Left cardiac atrium (tissue), 4 donors: Measurements from ENCODE around the gene PPP6R2. TPM values are rescaled to one million over a fixed set of nuclear protein-coding genes. Genes with fewer than 3 reads are reported as not detected.

ENCODE experiments used
- ATAC-seq, 2 donors: fragments of 200-7000 bp; cut with Tn5 transposase; one replicate each; pipeline ENCODE4 v1.9.1; 2020; ENCODE audit warnings: mild to moderate bottlenecking in 2 of 2, moderate library complexity in 2 of 2
- DNase-seq: peaks from one replicate; pipeline ENCODE4 v3.0.0-alpha.2; 2020
- intact Hi-C, 2 donors: fragments of 100-400 bp; cut with DNase I; formaldehyde crosslinking; loops; one replicate each; pipeline versions ENCODE4 v1.14.1 to v1.15.1; 2022 to 2023
- total RNA-seq, 2 donors: library from RNA; stranded (reverse); fragmentation: NEBNext Ultra II Directional; extraction: Animal tissue kit (Norgen Biotek cat#: 25700); gene quantifications; one replicate each; pipeline ENCODE4 v1.2.1, GENCODE V29; 2021
- donor health status: DM: no; HTN: yes; CAD: no.
- donor health status: DM: no; HTN: yes; CAD: no; lungs with severe emphysema.
- donor health status: DM: yes; HTN: yes; CAD: no.
- donor health status: Dilated cardiomyopathy.

The PPP6R2 gene
- total RNA-seq, 2 donors from 2014 or later: 40.6 to 46.2 TPM

DNA sequence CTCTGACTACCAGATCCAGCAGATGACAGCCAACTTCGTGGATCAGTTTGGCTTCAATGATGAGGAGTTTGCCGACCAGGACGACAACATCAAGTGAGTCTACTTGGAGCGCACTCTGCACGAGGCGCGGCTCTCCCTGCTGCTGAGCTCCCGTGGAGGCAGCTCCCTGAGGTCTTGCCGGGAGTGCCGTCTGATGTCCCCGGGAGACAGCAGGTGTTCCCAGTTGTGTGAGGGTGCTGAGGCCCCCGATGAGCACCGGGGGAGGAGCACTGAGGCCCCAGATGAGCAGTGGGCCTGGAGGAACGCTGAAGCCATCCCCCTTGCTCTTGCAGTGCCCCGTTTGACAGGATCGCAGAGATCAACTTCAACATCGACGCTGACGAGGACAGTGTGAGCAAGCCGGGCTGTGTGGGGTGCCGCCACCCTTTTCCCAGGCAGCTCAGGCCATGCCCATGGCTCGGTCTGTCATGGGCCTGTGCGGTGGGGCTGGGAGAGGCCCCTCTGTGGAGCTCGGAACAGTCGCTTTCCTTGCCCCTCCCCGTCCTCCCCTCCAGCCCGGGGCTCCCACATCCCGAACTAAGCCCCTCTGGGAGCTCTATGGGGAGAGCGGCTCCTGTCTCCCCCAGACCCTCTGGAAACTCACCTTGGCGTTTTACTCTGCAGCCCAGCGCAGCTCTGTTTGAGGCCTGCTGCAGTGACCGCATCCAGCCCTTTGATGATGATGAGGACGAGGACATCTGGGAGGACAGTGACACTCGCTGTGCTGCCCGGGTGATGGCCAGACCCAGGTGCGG lies 94.6 kb downstream of the PPP6R2 start:
- intact Hi-C loops: no loop called here
- no peak for ATAC-seq
- DNase-seq: no peak

- DNase-seq: peak; percentile 23
- ATAC-seq: no peak
- intact Hi-C loops: no loop called here
Observed at GRCh38 chr22:50438305-50439275, 95.5 kb downstream of the PPP6R2 start.

DNA sequence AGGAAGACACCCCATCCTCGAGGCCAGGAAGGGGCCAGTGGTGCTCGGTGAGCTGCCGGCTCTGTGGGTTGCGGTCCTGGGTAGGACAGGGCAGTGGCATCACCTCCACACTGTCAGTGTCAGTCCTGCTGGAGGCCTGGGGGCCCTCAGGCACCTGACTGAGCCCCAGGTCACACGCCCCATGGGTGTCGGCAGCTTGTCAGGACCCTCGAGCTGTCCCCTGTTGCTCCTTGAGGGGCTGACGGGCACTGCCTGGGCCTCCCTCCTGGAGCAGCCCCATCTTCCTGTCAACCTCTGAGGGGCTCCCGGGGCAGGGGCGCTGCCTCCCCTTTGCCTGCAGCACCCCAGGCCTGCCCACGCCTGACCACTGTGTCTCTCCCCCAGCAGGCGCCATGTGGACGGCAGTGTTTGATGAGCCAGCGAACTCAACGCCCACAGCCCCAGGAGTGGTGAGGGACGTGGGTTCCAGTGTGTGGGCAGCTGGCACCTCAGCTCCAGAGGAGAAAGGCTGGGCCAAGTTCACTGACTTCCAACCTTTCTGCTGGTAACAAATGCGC lies 96.3 kb downstream of the PPP6R2 start:
- intact Hi-C loops: no loop called here
- ATAC-seq: no peak
- peak; percentile 23 for DNase-seq

GRCh38 chr22:50439871-50440331 lies 96.8 kb downstream of the PPP6R2 start:
- intact Hi-C loops: no loop called here
- DNase-seq: peak; percentile 20

GRCh38 chr22:50440544-50441249 lies 97.6 kb downstream of the PPP6R2 start:
- peak; percentile 23 for DNase-seq
- ATAC-seq: no peak
- intact Hi-C loops: no loop called here

More at GRCh38 chr22:50439871-50440331, 96.8 kb downstream of the PPP6R2 start:
- no peak for ATAC-seq

DNA sequence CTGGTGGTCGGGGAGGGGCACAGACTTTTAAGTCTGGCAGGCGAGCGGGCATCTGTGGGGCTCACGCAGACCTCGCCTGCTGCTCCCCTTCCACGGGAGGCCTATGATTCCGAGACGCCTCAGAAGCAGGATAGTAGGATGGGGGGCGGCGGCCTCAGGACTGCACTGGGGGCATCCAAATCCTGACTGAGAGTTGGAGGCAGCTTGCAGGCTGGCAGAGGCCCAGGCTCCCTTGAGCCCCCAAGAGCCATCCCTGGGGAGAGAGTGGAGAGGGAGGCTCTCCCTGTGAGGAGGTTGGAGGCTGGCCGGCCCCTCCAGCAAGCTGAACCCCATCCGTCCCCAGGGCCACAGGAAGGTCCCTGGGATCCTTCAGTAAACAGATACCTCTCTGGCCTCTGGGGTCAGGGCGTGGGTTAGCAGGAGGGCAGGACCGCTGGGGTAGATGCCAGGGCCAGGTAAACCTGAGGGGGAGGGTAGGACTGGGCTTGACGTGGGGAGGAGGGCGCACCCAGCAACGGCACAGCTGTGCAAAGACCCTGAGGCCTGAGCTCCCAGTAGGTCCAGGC lies 98.4 kb downstream of the PPP6R2 start:
- DNase-seq: peak; percentile 29
- no peak for ATAC-seq
- intact Hi-C loops: no loop called here

- DNase-seq: no peak
- intact Hi-C loops: no loop called here
- ATAC-seq: no peak
Observed at GRCh38 chr22:50443197-50443596, 100.1 kb downstream of the PPP6R2 start.

DNA sequence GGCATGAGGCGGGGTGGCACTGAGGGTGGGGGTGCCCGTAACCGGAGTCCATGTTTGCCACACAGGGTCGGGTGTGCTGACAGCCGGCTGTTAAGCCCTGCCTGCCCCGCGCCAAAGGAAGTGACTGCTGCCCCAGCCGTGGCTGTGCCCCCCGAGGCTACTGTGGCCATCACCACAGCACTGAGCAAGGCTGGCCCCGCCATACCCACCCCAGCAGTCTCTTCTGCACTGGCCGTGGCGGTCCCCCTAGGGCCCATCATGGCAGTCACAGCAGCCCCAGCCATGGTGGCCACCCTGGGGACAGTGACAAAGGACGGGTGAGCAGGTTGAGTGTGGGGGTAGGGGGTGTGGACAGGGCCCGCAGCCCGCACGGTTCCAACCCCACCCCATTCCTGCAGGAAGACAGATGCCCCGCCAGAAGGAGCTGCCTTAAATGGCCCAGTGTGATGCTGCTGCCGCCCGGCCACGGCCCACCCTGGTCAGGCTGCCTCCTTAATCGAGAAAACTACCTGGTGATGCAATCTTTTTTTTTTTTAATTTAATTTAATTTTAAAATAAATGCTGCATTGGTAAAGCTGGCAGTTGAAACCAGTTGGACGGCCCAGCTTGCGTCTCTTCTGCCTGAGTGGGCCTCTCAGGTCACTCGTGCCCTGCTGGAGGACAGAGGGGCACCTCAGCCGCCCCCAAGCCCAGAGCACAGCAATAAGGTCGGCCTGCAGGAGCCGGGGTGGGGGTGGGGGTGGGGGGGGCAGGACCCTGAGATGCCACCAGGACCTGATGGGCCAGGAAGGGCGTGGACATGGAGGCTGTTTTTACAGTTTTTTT lies 100.9 kb downstream of the PPP6R2 start:
- intact Hi-C loops: no loop called here
- DNase-seq: no peak
- ATAC-seq: no peak

- ATAC-seq: no peak
- intact Hi-C loops: no loop called here
- no peak for DNase-seq
Observed at GRCh38 chr22:50444663-50445062, 101.5 kb downstream of the PPP6R2 start.

DNA sequence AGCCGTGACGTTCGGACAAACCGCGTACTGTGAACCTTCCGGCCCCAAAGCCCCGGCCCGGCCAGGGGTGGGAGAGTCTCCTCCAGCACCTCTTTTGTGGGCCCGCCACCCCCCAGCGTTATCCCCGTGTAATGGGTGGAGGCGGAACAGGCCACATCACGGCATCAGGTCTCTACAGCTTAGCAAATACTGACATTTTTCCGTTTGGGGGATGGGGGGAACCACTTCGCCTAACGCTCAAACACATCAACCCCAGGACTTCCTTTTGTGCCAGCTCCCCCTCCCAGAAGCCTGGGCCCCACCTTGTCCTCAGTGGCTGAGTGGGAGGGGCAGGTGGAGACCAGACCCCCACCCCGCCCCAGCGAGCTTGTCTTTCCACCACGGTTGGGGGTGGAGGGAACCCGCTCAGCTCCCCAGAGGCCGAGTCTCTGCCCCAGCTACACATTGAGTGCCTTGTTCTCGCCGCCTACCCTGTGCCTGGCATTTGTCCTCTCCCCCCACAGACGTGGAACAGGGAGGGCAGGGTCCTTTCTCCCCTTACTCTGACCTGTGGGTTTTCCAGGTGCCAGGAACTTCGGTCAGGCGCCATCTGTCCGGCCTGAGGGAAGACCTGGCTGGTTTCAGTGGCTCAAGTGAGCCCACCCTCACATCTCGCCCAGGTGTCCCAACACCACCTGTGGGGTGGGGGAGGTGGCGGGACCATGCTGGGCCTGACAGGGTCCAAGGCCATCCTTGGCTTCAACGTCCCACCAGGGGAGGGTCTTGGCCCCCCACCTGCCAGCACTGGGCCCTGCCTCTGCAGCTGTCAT lies 102.1 kb downstream of the PPP6R2 start:
- DNase-seq (peak; percentile 22), ATAC-seq (no peak)

DNA sequence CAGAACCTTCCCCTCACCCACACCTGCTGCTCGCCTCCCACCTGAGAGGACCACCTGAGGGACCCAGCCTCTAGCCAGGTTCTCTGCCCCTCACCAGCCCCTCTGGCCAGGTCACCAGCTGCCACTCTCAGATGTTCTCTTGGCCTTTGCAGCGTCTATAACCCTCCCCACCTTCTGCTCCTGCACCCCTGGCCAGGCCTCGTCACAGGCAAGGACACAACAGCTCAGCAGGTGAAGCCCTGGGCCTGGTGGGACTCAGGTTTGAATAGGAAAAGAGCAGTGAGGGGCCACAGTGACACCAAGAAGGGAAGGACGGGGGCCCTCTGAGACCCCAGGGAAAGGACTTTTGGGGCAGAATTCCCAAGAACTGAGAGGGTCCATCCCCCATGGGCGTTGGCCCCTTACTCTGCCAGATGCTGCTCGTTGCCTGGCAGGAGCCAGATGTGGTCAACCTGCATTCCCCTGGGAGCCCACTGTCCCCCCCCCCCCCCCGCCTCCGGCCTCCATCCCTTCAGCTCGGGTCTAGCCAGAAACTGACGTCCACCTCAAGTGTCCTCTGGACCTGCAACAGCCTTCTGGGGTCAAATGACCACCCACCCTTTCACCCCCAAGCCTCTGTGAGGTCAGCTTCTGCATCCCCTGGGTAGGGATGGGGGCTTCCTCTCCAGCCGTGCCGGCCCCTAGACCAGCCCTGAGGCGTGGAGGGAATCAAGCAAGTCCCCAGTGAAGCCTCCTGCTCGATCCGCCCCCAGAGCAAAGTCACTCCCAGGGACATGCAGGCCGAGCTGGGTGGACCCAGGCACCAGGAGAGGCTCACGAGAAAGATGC lies 103.0 kb downstream of the PPP6R2 start:
- intact Hi-C loops: no loop called here
- DNase-seq (no peak), ATAC-seq (no peak)

More for the DNA sequence above, 102.1 kb downstream of the PPP6R2 start:
- intact Hi-C loops: no loop called here

- ATAC-seq (peak in 1 of 2 donors; percentile 3), DNase-seq (no peak)
- intact Hi-C loops: no loop called here
Observed at GRCh38 chr22:50446708-50447575, 103.8 kb downstream of the PPP6R2 start.

DNA sequence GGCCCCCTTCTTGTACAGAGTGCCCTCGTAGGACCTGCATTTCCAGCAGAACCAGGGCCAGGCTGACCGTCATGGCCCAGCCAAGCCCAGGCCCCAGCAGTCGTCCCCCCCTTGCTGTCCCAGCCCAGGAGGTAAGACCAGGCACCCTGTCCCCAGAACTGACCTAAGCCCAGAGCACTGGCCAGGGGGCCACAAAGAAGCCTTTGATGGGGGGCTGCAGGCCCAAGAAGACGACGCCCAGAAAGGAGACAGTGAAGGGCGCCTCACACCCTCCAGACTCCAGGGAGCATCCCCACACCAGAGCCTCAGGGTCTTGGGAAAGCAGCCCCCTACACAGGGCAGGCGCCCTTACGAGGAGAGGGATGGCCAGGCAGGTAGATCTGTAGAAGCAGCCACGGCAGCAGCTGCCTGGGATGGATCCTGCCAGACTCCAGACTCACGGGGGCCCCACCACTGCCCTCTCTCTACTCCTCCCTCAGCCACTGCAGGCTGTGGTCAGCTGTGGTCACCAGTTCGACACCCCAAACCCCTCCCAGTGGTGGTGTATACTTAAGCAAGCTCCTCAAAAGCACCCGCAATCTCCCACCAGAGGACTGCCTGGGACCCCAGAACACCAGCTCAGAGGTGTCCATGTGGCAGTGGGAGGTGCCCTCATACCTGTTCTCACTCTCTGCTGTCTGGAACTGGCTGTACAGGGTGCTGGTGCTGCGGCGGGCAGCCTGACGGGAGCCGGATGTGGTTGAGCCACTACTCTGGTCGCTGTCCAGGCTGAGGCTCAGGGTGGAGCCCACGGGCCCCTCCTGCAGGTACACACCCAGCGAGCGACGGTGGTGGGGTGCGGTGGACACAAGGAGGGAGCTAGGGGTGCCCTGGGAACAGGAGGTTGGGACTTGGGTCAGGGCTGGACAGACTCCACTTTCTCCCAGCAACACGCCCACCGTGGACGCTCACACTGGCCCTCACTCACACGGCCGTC lies 104.7 kb downstream of the PPP6R2 start:
- peak in 1 of 2 donors; percentile 3 for ATAC-seq
- intact Hi-C loops: no loop called here
- DNase-seq: no peak

GRCh38 chr22:50452649-50453048 lies 109.5 kb downstream of the PPP6R2 start:
- ATAC-seq: no peak
- no peak for DNase-seq
- intact Hi-C loops: no loop called here
